Activated T-helper 17 cell treated with anti-CD3 and anti-CD28 coated beads, Interleukin-2, amount 50 U/mL, for 72 hours (primary cell): ENCODE results near the gene RYR3. TPM values are rescaled to one million over a fixed set of nuclear protein-coding genes. Genes with fewer than 3 reads are reported as not detected.

ENCODE experiments used
- ATAC-seq: fragments of 150-1000 bp; cut with Tn5 transposase; replicated peaks from 2 replicates; pipeline ENCODE4 v1.10.0; 2021; ENCODE audit warnings: mild to moderate bottlenecking, moderate library complexity
- H3K27ac Mint-ChIP-seq: one replicate; pipeline ENCODE4 v1.8.0; 2022; ENCODE audit warnings: mixed read lengths
- H3K27me3 Mint-ChIP-seq: one replicate; pipeline ENCODE4 v1.8.0; 2022; ENCODE audit warnings: mixed read lengths
- H3K36me3 Mint-ChIP-seq: one replicate; pipeline ENCODE4 v1.8.0; 2022; ENCODE audit warnings: low read depth, mild to moderate bottlenecking, mixed read lengths
- H3K4me1 Mint-ChIP-seq: one replicate; pipeline ENCODE4 v1.8.0; 2022; ENCODE audit warnings: mixed read lengths
- H3K4me3 Mint-ChIP-seq: one replicate; pipeline ENCODE4 v1.8.0; 2022; ENCODE audit warnings: mild to moderate bottlenecking, mixed read lengths
- H3K9me3 Mint-ChIP-seq: one replicate; pipeline ENCODE4 v1.8.0; 2022; ENCODE audit warnings: mixed read lengths
- total RNA-seq, 2 donors: library from RNA; stranded (reverse); gene quantifications; one replicate each; pipeline ENCODE4 v1.2.3, GENCODE V29; 2022

Gene RYR3
- total RNA-seq, 2 donors from 2014 or later: not detected

GRCh38 chr15:33724321-33725036 is 413.7 kb downstream of the RYR3 start:
- H3K27ac Mint-ChIP-seq: no peak overlapping the region
- no peaks in the 10 kb centered on the region for H3K4me1 Mint-ChIP-seq
- H3K9me3 Mint-ChIP-seq: no peaks in the 10 kb centered on the region
- no peak overlapping the region for H3K4me3 Mint-ChIP-seq
- ATAC-seq: no peak
- H3K36me3 Mint-ChIP-seq: no peaks in the 10 kb centered on the region
- H3K27me3 Mint-ChIP-seq: peaks cover 5% of the 10 kb centered on the region

DNA sequence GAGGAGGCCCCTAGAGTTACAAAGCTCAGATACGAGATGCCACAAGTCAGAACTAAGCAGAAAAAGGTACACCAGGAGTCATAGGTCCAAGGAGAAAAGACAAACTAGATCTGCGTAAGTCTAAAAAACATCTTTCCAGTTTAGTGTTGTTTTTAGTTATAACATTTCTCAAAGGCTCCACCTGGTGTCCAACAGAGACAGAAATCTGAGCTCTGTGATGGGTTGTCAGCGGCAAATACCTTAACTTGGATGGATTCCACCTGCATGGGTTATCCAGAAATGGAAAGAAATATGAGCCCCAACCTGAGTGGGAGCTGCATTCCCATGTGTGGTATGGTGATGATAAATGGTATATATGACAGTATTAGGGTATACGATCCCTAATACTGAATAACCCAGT is 418.9 kb downstream of the RYR3 start:
- Mint-ChIP-seq H3K27ac (no peak overlapping the region), H3K36me3 (no peaks in the 10 kb centered on the region), H3K4me1 (no peaks in the 10 kb centered on the region), H3K9me3 (no peaks in the 10 kb centered on the region), H3K27me3 (peaks cover 6% of the 10 kb centered on the region), H3K4me3 (no peak overlapping the region)
- no peak for ATAC-seq

DNA sequence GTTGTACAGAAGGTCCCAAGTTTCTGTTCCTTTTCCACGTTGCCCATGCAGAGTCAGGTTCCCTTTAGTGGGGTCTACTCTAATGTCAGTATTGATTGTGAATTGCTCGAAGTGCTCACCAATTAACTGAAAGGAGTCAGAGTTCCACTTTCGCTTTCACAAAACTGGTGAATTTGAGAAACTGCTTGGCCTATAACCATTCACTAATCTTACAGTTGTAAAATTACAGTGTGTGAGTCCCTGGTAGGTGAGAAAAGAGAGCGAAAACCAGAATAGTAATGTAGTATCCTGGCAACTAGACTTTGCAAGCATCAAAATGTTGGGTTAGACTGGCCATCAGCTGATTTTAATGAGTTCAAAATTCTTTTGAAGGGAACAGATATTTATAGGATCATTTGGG is 420.0 kb downstream of the RYR3 start:
- Mint-ChIP-seq H3K27ac (no peak overlapping the region), H3K27me3 (peaks cover 6% of the 10 kb centered on the region), H3K36me3 (no peaks in the 10 kb centered on the region), H3K4me1 (no peaks in the 10 kb centered on the region), H3K4me3 (no peak overlapping the region), H3K9me3 (no peaks in the 10 kb centered on the region)
- ATAC-seq: no peak

GRCh38 chr15:33735143-33735542 is 424.4 kb downstream of the RYR3 start:
- Mint-ChIP-seq H3K27ac (no peak overlapping the region), H3K9me3 (no peaks in the 10 kb centered on the region), H3K36me3 (no peaks in the 10 kb centered on the region), H3K4me3 (no peak overlapping the region), H3K4me1 (peaks cover 4% of the 10 kb centered on the region), H3K27me3 (peaks cover 7% of the 10 kb centered on the region)
- no peak for ATAC-seq

- ATAC-seq: no peak
- no peaks in the 10 kb centered on the region for H3K36me3 Mint-ChIP-seq
- H3K9me3 Mint-ChIP-seq: no peaks in the 10 kb centered on the region
- peaks cover 7% of the 10 kb centered on the region for H3K27me3 Mint-ChIP-seq
- no peak overlapping the region for H3K4me3 Mint-ChIP-seq
- peaks cover 4% of the 10 kb centered on the region for H3K4me1 Mint-ChIP-seq
- no peak overlapping the region for H3K27ac Mint-ChIP-seq
Observed at GRCh38 chr15:33735637-33736247, 425.0 kb downstream of the RYR3 start.

GRCh38 chr15:33737687-33738601 is 427.2 kb downstream of the RYR3 start:
- Mint-ChIP-seq H3K27me3 (peaks cover 7% of the 10 kb centered on the region), H3K9me3 (no peaks in the 10 kb centered on the region), H3K27ac (no peak overlapping the region), H3K36me3 (no peaks in the 10 kb centered on the region), H3K4me3 (no peak overlapping the region), H3K4me1 (peaks cover 4% of the 10 kb centered on the region)
- ATAC-seq: no peak

DNA sequence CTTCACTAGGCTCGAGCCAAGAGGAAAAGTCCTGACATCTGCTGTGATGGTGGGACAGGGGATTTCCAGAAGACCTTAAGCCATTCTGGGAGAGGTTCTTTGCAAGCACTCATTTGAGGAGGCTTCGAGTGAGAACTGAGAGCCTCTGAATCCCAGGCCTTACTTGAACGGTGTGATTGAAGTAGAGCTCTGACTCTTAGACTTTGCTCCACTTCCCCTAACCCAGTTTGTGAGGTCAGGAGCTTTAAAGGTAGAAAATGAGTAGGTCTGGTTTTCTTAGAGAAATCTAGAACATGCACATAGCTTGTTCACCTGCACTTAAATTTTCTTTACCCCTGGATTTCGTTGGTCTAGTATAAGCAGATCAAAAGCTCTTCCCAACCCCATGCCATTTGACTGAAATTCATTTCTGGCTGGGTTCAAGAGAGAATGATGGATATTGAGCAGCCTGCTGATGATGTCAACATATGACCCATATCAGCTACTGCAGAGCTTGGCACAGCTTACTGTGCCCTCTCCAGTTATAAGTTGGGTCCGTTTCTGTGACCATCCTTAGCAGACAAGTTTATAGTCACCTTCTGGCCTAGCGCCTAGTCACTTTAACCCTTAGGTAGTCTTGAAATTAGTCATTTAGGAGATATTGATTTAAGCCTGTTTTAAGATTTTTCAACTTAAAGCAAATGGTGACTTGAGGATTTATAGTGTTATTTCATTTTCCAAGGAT is 428.3 kb downstream of the RYR3 start:
- Mint-ChIP-seq H3K4me3 (no peak overlapping the region), H3K36me3 (no peaks in the 10 kb centered on the region), H3K27me3 (peaks cover 7% of the 10 kb centered on the region), H3K4me1 (peaks cover 4% of the 10 kb centered on the region), H3K9me3 (no peaks in the 10 kb centered on the region), H3K27ac (no peak overlapping the region)
- ATAC-seq: no peak

- Mint-ChIP-seq H3K27me3 (peaks cover 7% of the 10 kb centered on the region), H3K36me3 (no peaks in the 10 kb centered on the region), H3K4me1 (peaks cover 4% of the 10 kb centered on the region), H3K27ac (no peak overlapping the region), H3K4me3 (no peak overlapping the region), H3K9me3 (no peaks in the 10 kb centered on the region)
- no peak for ATAC-seq
Observed at GRCh38 chr15:33742306-33742705, 431.5 kb downstream of the RYR3 start.

DNA sequence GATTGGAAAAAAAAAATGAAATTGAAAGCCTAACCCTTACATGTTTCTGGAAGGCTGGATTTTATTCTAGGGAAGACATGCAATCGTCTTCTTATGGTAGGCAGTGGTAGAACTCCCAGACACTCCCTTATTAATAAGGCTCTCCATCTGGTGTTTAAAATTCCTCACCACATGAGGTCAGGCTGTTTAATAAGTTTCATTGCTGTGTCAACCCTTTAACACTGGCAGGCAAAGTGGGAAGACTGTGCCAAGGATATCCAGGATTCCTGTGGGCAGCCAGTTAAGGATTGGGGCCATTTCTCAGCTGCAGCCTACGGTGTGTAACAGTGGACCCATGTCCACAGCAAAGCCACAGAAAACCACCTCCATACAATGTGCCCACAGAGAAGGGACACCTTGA is 432.0 kb downstream of the RYR3 start:
- Mint-ChIP-seq H3K4me1 (peaks cover 1% of the 10 kb centered on the region), H3K9me3 (no peaks in the 10 kb centered on the region), H3K36me3 (no peaks in the 10 kb centered on the region), H3K27ac (no peak overlapping the region), H3K27me3 (peaks cover 4% of the 10 kb centered on the region), H3K4me3 (no peak overlapping the region)
- no peak for ATAC-seq

- Mint-ChIP-seq H3K27ac (no peak overlapping the region), H3K4me3 (no peak overlapping the region), H3K36me3 (no peaks in the 10 kb centered on the region), H3K4me1 (no peaks in the 10 kb centered on the region), H3K9me3 (no peaks in the 10 kb centered on the region), H3K27me3 (no peaks in the 10 kb centered on the region)
- no peak for ATAC-seq
Observed at GRCh38 chr15:33746203-33746602, 435.4 kb downstream of the RYR3 start.

GRCh38 chr15:33753012-33753411 is 442.2 kb downstream of the RYR3 start:
- no peak for ATAC-seq
- Mint-ChIP-seq H3K4me3 (no peak overlapping the region), H3K27ac (no peak overlapping the region), H3K27me3 (peaks cover 9% of the 10 kb centered on the region), H3K4me1 (no peaks in the 10 kb centered on the region), H3K36me3 (no peaks in the 10 kb centered on the region), H3K9me3 (no peaks in the 10 kb centered on the region)

GRCh38 chr15:33754242-33754641 is 443.5 kb downstream of the RYR3 start:
- no peak for ATAC-seq
- Mint-ChIP-seq H3K27ac (no peak overlapping the region), H3K4me1 (no peaks in the 10 kb centered on the region), H3K4me3 (no peak overlapping the region), H3K9me3 (no peaks in the 10 kb centered on the region), H3K27me3 (peaks cover 10% of the 10 kb centered on the region), H3K36me3 (no peaks in the 10 kb centered on the region)

GRCh38 chr15:33756961-33757360 is 446.2 kb downstream of the RYR3 start:
- peaks cover 27% of the 10 kb centered on the region for H3K27me3 Mint-ChIP-seq
- H3K36me3 Mint-ChIP-seq: no peaks in the 10 kb centered on the region
- no peaks in the 10 kb centered on the region for H3K4me1 Mint-ChIP-seq
- H3K27ac Mint-ChIP-seq: no peak overlapping the region
- ATAC-seq: no peak
- H3K9me3 Mint-ChIP-seq: no peaks in the 10 kb centered on the region
- no peak overlapping the region for H3K4me3 Mint-ChIP-seq

DNA sequence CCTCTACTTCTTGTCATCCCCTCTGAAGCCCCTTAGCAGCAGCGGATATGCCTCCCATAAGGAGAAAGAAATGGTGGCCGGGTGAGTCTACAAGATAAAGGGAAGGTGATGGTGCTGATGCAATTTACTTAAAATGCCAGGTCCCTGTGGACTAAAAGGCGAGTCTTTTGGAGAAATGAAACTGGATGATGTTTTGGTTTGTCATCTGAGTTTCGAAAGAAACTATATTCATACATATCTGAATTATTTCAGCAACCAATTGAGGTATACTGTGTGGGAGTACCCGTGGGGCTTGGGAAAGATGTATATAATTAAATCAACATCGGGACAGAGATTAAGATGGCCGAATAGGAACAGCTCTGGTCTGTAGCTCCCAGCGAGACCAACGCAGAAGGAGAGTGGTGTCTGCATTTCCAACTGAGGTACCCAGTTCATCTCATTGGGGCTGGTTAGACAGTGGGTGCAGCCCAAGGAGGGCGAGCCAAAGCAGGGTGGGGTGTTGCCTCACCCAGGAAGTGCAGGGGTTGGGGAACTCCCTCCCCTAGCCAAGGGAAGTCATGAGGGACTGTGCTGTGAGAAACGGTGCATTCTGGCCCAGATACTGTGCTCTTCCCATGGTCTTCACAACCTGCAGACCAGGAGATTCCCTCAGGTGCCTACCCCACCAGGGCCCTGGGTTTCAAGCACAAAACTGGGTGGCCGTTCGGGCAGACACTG is 446.9 kb downstream of the RYR3 start:
- H3K27me3 Mint-ChIP-seq: peaks cover 32% of the 10 kb centered on the region
- H3K4me3 Mint-ChIP-seq: no peak overlapping the region
- no peaks in the 10 kb centered on the region for H3K4me1 Mint-ChIP-seq
- no peaks in the 10 kb centered on the region for H3K9me3 Mint-ChIP-seq
- ATAC-seq: no peak
- H3K36me3 Mint-ChIP-seq: no peaks in the 10 kb centered on the region
- H3K27ac Mint-ChIP-seq: no peak overlapping the region
